GM04503 (cell line): ENCODE results near the gene CDKN2D.
"Not testable (repeated sequence)": the region's sequence is repeated elsewhere in the genome, so short reads cannot be mapped to it uniquely, and the experiment has no call there.

ENCODE experiments used
- DNase-seq: peaks from one replicate; pipeline ENCODE4 v3.0.0-alpha.2; 2012; ENCODE audit warnings: low read depth

The CDKN2D gene

GRCh38 chr19:10551698-10552301 lies 17.0 kb downstream of the CDKN2D start:
- no peak for DNase-seq

- not testable (repeated sequence) for DNase-seq
Observed at GRCh38 chr19:10551006-10551405, 17.8 kb downstream of the CDKN2D start.

GRCh38 chr19:10550336-10550735 lies 18.4 kb downstream of the CDKN2D start:
- no peak for DNase-seq

- DNase-seq = no peak
Observed at GRCh38 chr19:10549733-10550132, 19.0 kb downstream of the CDKN2D start.

- no peak for DNase-seq
Observed at GRCh38 chr19:10548746-10549276, 20.0 kb downstream of the CDKN2D start.

- no peak for DNase-seq
Observed at GRCh38 chr19:10546817-10547216, 22.0 kb downstream of the CDKN2D start.

- no peak for DNase-seq
Observed at GRCh38 chr19:10544753-10545251, 24.0 kb downstream of the CDKN2D start.

GRCh38 chr19:10544242-10544752 lies 24.5 kb downstream of the CDKN2D start:
- DNase-seq = no peak

GRCh38 chr19:10543420-10544241 lies 25.1 kb downstream of the CDKN2D start, which contains the start of gene ATG4D:
Gene ATG4D, plus strand, starts transcription at chr19:10543904. Its CDS starts 187 bp downstream, at chr19:10544091.
- DNase-seq = no peak

- no peak for DNase-seq
Observed at GRCh38 chr19:10543059-10543419, 25.7 kb downstream of the CDKN2D start.

- DNase-seq = not testable (repeated sequence)
Observed at GRCh38 chr19:10539016-10539415, 29.8 kb downstream of the CDKN2D start.

GRCh38 chr19:10538204-10538983 lies 30.4 kb downstream of the CDKN2D start:
- no peak for DNase-seq

GRCh38 chr19:10537668-10538067 lies 31.1 kb downstream of the CDKN2D start:
- no peak for DNase-seq

- DNase-seq = no peak
Observed at GRCh38 chr19:10535613-10536012, 33.2 kb downstream of the CDKN2D start.

GRCh38 chr19:10533646-10534386 lies 35.0 kb downstream of the CDKN2D start:
- peak; percentile 96 for DNase-seq

- no peak for DNase-seq
Observed at GRCh38 chr19:10532457-10532856, 36.3 kb downstream of the CDKN2D start.

GRCh38 chr19:10526887-10527286 lies 41.9 kb downstream of the CDKN2D start:
- DNase-seq = not testable (repeated sequence)

- DNase-seq = no peak
Observed at GRCh38 chr19:10525636-10526035, 43.1 kb downstream of the CDKN2D start.

- no peak for DNase-seq
Observed at GRCh38 chr19:10523135-10523636, 45.6 kb downstream of the CDKN2D start.

GRCh38 chr19:10521461-10522171 lies 47.2 kb downstream of the CDKN2D start:
- no peak for DNase-seq
